GM21825 (cell line): Measurements from ENCODE around the gene SLC2A4.

Experiments used
- ATAC-seq: cut with Tn5 transposase; IDR thresholded peaks from one replicate; pipeline ENCODE4 v1.9.1; 2021; ENCODE audit warnings: mild to moderate bottlenecking, moderate library complexity; ENCODE audit not compliant: unreplicated experiment

The SLC2A4 gene

GRCh38 chr17:7246779-7247178 lies 34.7 kb upstream of the SLC2A4 start:
- no peak for ATAC-seq

- no peak for ATAC-seq
Measured at GRCh38 chr17:7248796-7249195, 32.7 kb upstream of the SLC2A4 start.

GRCh38 chr17:7249214-7249613 lies 32.3 kb upstream of the SLC2A4 start:
- ATAC-seq = no peak

- no peak for ATAC-seq
Measured at GRCh38 chr17:7249830-7250229, 31.7 kb upstream of the SLC2A4 start.

GRCh38 chr17:7250695-7251627 lies 30.6 kb upstream of the SLC2A4 start:
- peak; percentile 1 for ATAC-seq

GRCh38 chr17:7251661-7252175 lies 29.8 kb upstream of the SLC2A4 start, which contains the start of gene CTDNEP1:
Gene CTDNEP1, minus strand, starts transcription at chr17:7251734. Its CDS starts 438 bp downstream, at chr17:7251296.
- ATAC-seq = peak; percentile 80

- ATAC-seq = peak; percentile 42
Measured at GRCh38 chr17:7252176-7253043, 29.1 kb upstream of the SLC2A4 start, which contains the start of gene ELP5. Gene ELP5, plus strand, starts transcription at chr17:7252215. Its CDS starts 336 bp downstream, at chr17:7252551.

GRCh38 chr17:7253082-7253481 lies 28.4 kb upstream of the SLC2A4 start:
- ATAC-seq = no peak

GRCh38 chr17:7254511-7254910 lies 27.0 kb upstream of the SLC2A4 start:
- ATAC-seq = no peak

GRCh38 chr17:7256766-7257456 lies 24.6 kb upstream of the SLC2A4 start:
- ATAC-seq = no peak

- ATAC-seq = no peak
Measured at GRCh38 chr17:7258731-7259554, 22.6 kb upstream of the SLC2A4 start.

GRCh38 chr17:7259555-7259889 lies 22.0 kb upstream of the SLC2A4 start:
- no peak for ATAC-seq

GRCh38 chr17:7260151-7260550 lies 21.4 kb upstream of the SLC2A4 start:
- ATAC-seq = no peak

GRCh38 chr17:7260651-7261378 lies 20.7 kb upstream of the SLC2A4 start:
- ATAC-seq = no peak

- no peak for ATAC-seq
Measured at GRCh38 chr17:7261379-7262191, 19.9 kb upstream of the SLC2A4 start.

- no peak for ATAC-seq
Measured at GRCh38 chr17:7262192-7262934, 19.2 kb upstream of the SLC2A4 start, which contains the start of gene CLDN7. Gene CLDN7, minus strand, starts transcription at chr17:7262478. Its CDS starts 435 bp downstream, at chr17:7262043.

- ATAC-seq = no peak
Measured at GRCh38 chr17:7262935-7263800, 18.4 kb upstream of the SLC2A4 start.
